Neural progenitor cell (in vitro differentiated cells): ENCODE results near the gene SLC22A15. TPM values are rescaled to one million over a fixed set of nuclear protein-coding genes. Genes with fewer than 3 reads are reported as not detected.

Source experiments
- DNase-seq: peaks from one replicate; pipeline ENCODE4 v3.0.0-alpha.2; 2016; ENCODE audit warnings: low spot score
- H2AFZ ChIP-seq: fragments of 200-600 bp; sonication (generic); replicated peaks from 2 replicates; pipeline ENCODE4 v1.6.1; 2016; ENCODE audit warnings: antibody characterized with exemption
- H3F3A ChIP-seq: fragments of 200-600 bp; sonication (generic); 2 replicates; pipeline ENCODE4 v1.6.1; 2016; ENCODE audit warnings: antibody characterized with exemption, low read depth
- H3K27ac ChIP-seq: fragments of 200-600 bp; sonication (generic); 2 replicates; pipeline ENCODE4 v1.5.1; 2016; ENCODE audit warnings: mild to moderate bottlenecking
- H3K27me3 ChIP-seq: fragments of 200-600 bp; sonication (generic); 2 replicates; pipeline ENCODE4 v1.6.1; 2016; ENCODE audit warnings: mild to moderate bottlenecking, moderate library complexity
- H3K36me3 ChIP-seq: fragments of 200-600 bp; sonication (generic); 2 replicates; pipeline ENCODE4 v1.5.1; 2016
- H3K4me1 ChIP-seq: fragments of 200-600 bp; sonication (generic); 2 replicates; pipeline ENCODE4 v1.6.1; 2016; ENCODE audit warnings: mixed run types
- H3K4me2 ChIP-seq: fragments of 200-600 bp; sonication (generic); 2 replicates; pipeline ENCODE4 v1.6.1; 2016
- H3K4me3 ChIP-seq: fragments of 200-600 bp; sonication (generic); 2 replicates; pipeline ENCODE4 v1.5.1; 2016
- H3K79me2 ChIP-seq: fragments of 200-600 bp; sonication (generic); 2 replicates; pipeline ENCODE4 v1.6.1; 2016; ENCODE audit warnings: low read depth
- H3K9ac ChIP-seq: fragments of 200-600 bp; sonication (generic); 2 replicates; pipeline ENCODE4 v1.6.1; 2016
- H3K9me3 ChIP-seq: fragments of 200-600 bp; sonication (generic); 2 replicates; pipeline ENCODE4 v1.5.1; 2016; ENCODE audit warnings: low read depth
- H4K20me1 ChIP-seq: fragments of 200-600 bp; sonication (generic); 2 replicates; pipeline ENCODE4 v1.6.1; 2016; ENCODE audit warnings: low read depth
- H3K27ac Mint-ChIP-seq: 3 replicates; pipeline ENCODE4 v1.8.0; 2021; ENCODE audit warnings: mixed read lengths
- H3K27me3 Mint-ChIP-seq: 2 replicates; pipeline ENCODE4 v1.8.0; 2022; ENCODE audit warnings: low read depth, mild to moderate bottlenecking, inconsistent platforms, moderate library complexity, mixed read lengths; ENCODE audit not compliant: insufficient read depth
- H3K36me3 Mint-ChIP-seq: 3 replicates; pipeline ENCODE4 v1.8.0; 2021; ENCODE audit warnings: mixed read lengths
- H3K4me1 Mint-ChIP-seq: 3 replicates; pipeline ENCODE4 v1.8.0; 2021; ENCODE audit warnings: mixed read lengths
- H3K4me3 Mint-ChIP-seq: 3 replicates; pipeline ENCODE4 v1.8.0; 2021; ENCODE audit warnings: mild to moderate bottlenecking, moderate library complexity, mixed read lengths
- H3K9me3 Mint-ChIP-seq: 3 replicates; pipeline ENCODE4 v1.8.0; 2020; ENCODE audit warnings: mixed read lengths
- CTCF ChIP-seq: fragments of 200-600 bp; sonication (generic); IDR thresholded peaks from 2 replicates; pipeline ENCODE4 v1.5.1; 2017; ENCODE audit warnings: antibody characterized with exemption, mild to moderate bottlenecking
- EZH2 ChIP-seq: fragments of 200-600 bp; sonication (generic); IDR thresholded peaks from 2 replicates; pipeline ENCODE4 v1.6.1; 2017; ENCODE audit warnings: antibody characterized with exemption, mild to moderate bottlenecking, moderate library complexity
- EZH2phosphoT487 ChIP-seq: fragments of 200-600 bp; sonication (generic); IDR thresholded peaks from 2 replicates; pipeline ENCODE4 v1.6.1; 2017; ENCODE audit warnings: antibody characterized with exemption
- total RNA-seq: library from RNA; depleted of rRNA; stranded (reverse); fragments of >200 nt; gene quantifications from 2 replicates; pipeline ENCODE4 v1.2.3, GENCODE V29; 2015; ENCODE audit warnings: low replicate concordance

The SLC22A15 gene
- total RNA-seq, 1 donor from 2014 or later: 1.9 TPM

GRCh38 chr1:116067566-116067890 is 91.2 kb downstream of the SLC22A15 start:
- Histone ChIP-seq H3K9me3 (no peaks in the 10 kb centered on the region), H3K4me3 (no peak overlapping the region), H4K20me1 (no peaks in the 10 kb centered on the region), H3K27me3 (no peaks in the 10 kb centered on the region), H3K79me2 (no peaks in the 10 kb centered on the region), H3K4me2 (no peak overlapping the region), H3F3A (no peaks in the 10 kb centered on the region), H2AFZ (no peak overlapping the region), H3K36me3 (no peaks in the 10 kb centered on the region), H3K4me1 (no peaks in the 10 kb centered on the region), H3K27ac (no peak overlapping the region), H3K9ac (no peak overlapping the region)
- no peaks in the 10 kb centered on the region for H3K36me3 Mint-ChIP-seq
- DNase-seq: no peak
- no peaks in the 10 kb centered on the region for H3K9me3 Mint-ChIP-seq
- TF ChIP-seq CTCF: no peak
- H3K27me3 Mint-ChIP-seq: peaks cover 2% of the 10 kb centered on the region
- no peaks in the 10 kb centered on the region for H3K4me1 Mint-ChIP-seq
- no peak overlapping the region for H3K27ac Mint-ChIP-seq
- no peak overlapping the region for H3K4me3 Mint-ChIP-seq

GRCh38 chr1:116075575-116075974 is 99.3 kb downstream of the SLC22A15 start:
- no peak for TF ChIP-seq CTCF
- TF ChIP-seq EZH2: no peak
- no peak for TF ChIP-seq EZH2phosphoT487
- Mint-ChIP-seq H3K27ac (no peak overlapping the region), H3K4me1 (peaks cover 5% of the 10 kb centered on the region), H3K4me3 (no peak overlapping the region), H3K9me3 (no peaks in the 10 kb centered on the region), H3K36me3 (no peaks in the 10 kb centered on the region), H3K27me3 (no peaks in the 10 kb centered on the region)
- H3K9ac ChIP-seq: no peak overlapping the region
- no peak overlapping the region for H3K27ac ChIP-seq
- H3K4me1 ChIP-seq: no peaks in the 10 kb centered on the region
- no peaks in the 10 kb centered on the region for H3K79me2 ChIP-seq
- H3F3A ChIP-seq: no peaks in the 10 kb centered on the region
- H3K4me3 ChIP-seq: no peak overlapping the region
- H3K36me3 ChIP-seq: no peaks in the 10 kb centered on the region
- H2AFZ ChIP-seq: no peak overlapping the region
- H4K20me1 ChIP-seq: no peaks in the 10 kb centered on the region
- DNase-seq: no peak
- H3K9me3 ChIP-seq: no peaks in the 10 kb centered on the region
- H3K4me2 ChIP-seq: no peak overlapping the region
- H3K27me3 ChIP-seq: no peaks in the 10 kb centered on the region

GRCh38 chr1:116075990-116076389 is 99.7 kb downstream of the SLC22A15 start:
- no peaks in the 10 kb centered on the region for H3K79me2 ChIP-seq
- no peak overlapping the region for H3K9ac ChIP-seq
- no peak overlapping the region for H3K27ac ChIP-seq
- no peaks in the 10 kb centered on the region for H3K9me3 ChIP-seq
- no peaks in the 10 kb centered on the region for H3K9me3 Mint-ChIP-seq
- H3K27me3 Mint-ChIP-seq: no peaks in the 10 kb centered on the region
- no peaks in the 10 kb centered on the region for H3K27me3 ChIP-seq
- no peak for TF ChIP-seq CTCF
- peaks cover 5% of the 10 kb centered on the region for H3K4me1 Mint-ChIP-seq
- no peak overlapping the region for H2AFZ ChIP-seq
- H3K36me3 Mint-ChIP-seq: no peaks in the 10 kb centered on the region
- DNase-seq: no peak
- H3K4me3 ChIP-seq: no peak overlapping the region
- H3K36me3 ChIP-seq: no peaks in the 10 kb centered on the region
- no peak overlapping the region for H3K4me2 ChIP-seq
- H3K27ac Mint-ChIP-seq: no peak overlapping the region
- no peaks in the 10 kb centered on the region for H3F3A ChIP-seq
- no peak overlapping the region for H3K4me3 Mint-ChIP-seq
- H4K20me1 ChIP-seq: no peaks in the 10 kb centered on the region
- no peaks in the 10 kb centered on the region for H3K4me1 ChIP-seq

- no peak for DNase-seq
- H4K20me1 ChIP-seq: no peaks in the 10 kb centered on the region
- no peak overlapping the region for H3K27ac Mint-ChIP-seq
These were observed 100.5 kb downstream of the SLC22A15 start for GRCh38 chr1:116076831-116077230.

More at GRCh38 chr1:116076831-116077230, 100.5 kb downstream of the SLC22A15 start:
- Histone ChIP-seq H3K9me3 (no peaks in the 10 kb centered on the region), H3K27me3 (no peaks in the 10 kb centered on the region), H3K36me3 (no peaks in the 10 kb centered on the region), H2AFZ (no peak overlapping the region), H3K27ac (no peak overlapping the region), H3K4me1 (no peaks in the 10 kb centered on the region), H3F3A (no peaks in the 10 kb centered on the region), H3K4me2 (no peak overlapping the region), H3K9ac (no peak overlapping the region), H3K79me2 (no peaks in the 10 kb centered on the region), H3K4me3 (no peak overlapping the region)
- no peak for TF ChIP-seq EZH2phosphoT487
- TF ChIP-seq EZH2: no peak
- no peak for TF ChIP-seq CTCF
- Mint-ChIP-seq H3K4me1 (peaks cover 5% of the 10 kb centered on the region), H3K36me3 (no peaks in the 10 kb centered on the region), H3K9me3 (no peaks in the 10 kb centered on the region), H3K27me3 (no peaks in the 10 kb centered on the region), H3K4me3 (no peak overlapping the region)
